ENCODE data around the gene OR1D5.

OR1D5 gene

GRCh38 chr17:3030096-3030495 is 33.3 kb downstream of the OR1D5 start:
- H3K4me3 ChIP-seq (ENCODE audit: control insufficient read depth, low read depth, low read length), result no peak overlapping the region
- TF ChIP-seq CTCF (conservative IDR thresholded peaks at IDR 0.05; ENCODE audit: control insufficient read depth, insufficient read depth, low read depth, low read length), result no peak
- peak; percentile 87 for DNase-seq (ENCODE audit: low read depth)

GRCh38 chr17:3029213-3029913 is 34.0 kb downstream of the OR1D5 start:
- no peak overlapping the region for H3K4me3 ChIP-seq (ENCODE audit: control insufficient read depth, low read depth, low read length)
- no peak for TF ChIP-seq CTCF (conservative IDR thresholded peaks at IDR 0.05; ENCODE audit: control insufficient read depth, insufficient read depth, low read depth, low read length)
- no peak for DNase-seq (ENCODE audit: low read depth)

GRCh38 chr17:3027786-3028532 is 35.4 kb downstream of the OR1D5 start:
- no peak for TF ChIP-seq CTCF (conservative IDR thresholded peaks at IDR 0.05; ENCODE audit: control insufficient read depth, insufficient read depth, low read depth, low read length)
- no peak overlapping the region for H3K4me3 ChIP-seq (ENCODE audit: control insufficient read depth, low read depth, low read length)
- DNase-seq (ENCODE audit: low read depth), result no peak

- no peak for DNase-seq (ENCODE audit: low read depth)
- no peak for TF ChIP-seq CTCF (conservative IDR thresholded peaks at IDR 0.05; ENCODE audit: control insufficient read depth, insufficient read depth, low read depth, low read length)
- H3K4me3 ChIP-seq (ENCODE audit: control insufficient read depth, low read depth, low read length), result no peak overlapping the region
Measured at GRCh38 chr17:3026856-3027751, 36.3 kb downstream of the OR1D5 start.

GRCh38 chr17:3026125-3026855 is 37.1 kb downstream of the OR1D5 start:
- TF ChIP-seq CTCF (conservative IDR thresholded peaks at IDR 0.05; ENCODE audit: control insufficient read depth, insufficient read depth, low read depth, low read length), result no peak
- no peak for DNase-seq (ENCODE audit: low read depth)
- no peak overlapping the region for H3K4me3 ChIP-seq (ENCODE audit: control insufficient read depth, low read depth, low read length)

Data from fibroblast of mammary gland (primary cell).